ENCODE results near the gene BMP8A. TPM values are rescaled to one million over a fixed set of nuclear protein-coding genes. Genes with fewer than 3 reads are reported as not detected.

Gene BMP8A
- polyA plus RNA-seq, 1 donor (not counting 4 experiments of a cell fraction or from before 2014, with no cell fraction given): not detected

DNA sequence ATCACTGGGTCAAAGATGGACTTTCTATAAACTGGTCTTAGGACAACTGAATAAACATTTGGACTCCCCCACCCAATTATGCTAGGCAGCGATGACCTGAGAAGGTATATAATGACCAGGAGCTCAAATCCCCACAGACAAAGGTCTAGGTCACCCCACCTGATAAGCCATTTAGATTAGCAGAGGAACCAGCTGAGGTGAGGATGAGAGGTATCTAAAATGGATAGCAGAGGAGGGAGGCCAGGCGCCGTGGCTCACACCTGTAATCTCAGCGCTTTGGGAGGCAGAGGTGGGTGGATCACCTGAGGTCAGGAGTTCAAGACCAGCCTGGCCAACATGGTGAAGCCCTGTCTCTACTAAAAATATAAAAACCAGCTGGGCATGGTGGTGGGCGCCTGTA is 51.5 kb downstream of the BMP8A start:
- FAIRE-seq (no peak), DNase-seq (ENCODE audit: low read depth, low spot score) (no peak)
- Histone ChIP-seq H4K20me1 (ENCODE audit: control insufficient read depth, extremely low read depth, insufficient read depth, low read length) (no peaks in the 10 kb centered on the region), H3K36me3 (ENCODE audit: control insufficient read depth in 2 of 2, extremely low read depth in 1 of 2, insufficient read depth in 2 of 2, low read length in 2 of 2) (peaks cover 21 to 24% of the 10 kb centered on the region in 2 experiments), H3K9me3 (ENCODE audit: control insufficient read depth, low read depth, low read length) (no peaks in the 10 kb centered on the region), H3K27me3 (ENCODE audit: control insufficient read depth, extremely low read depth, insufficient read depth, low read length) (no peaks in the 10 kb centered on the region), H3K4me3 (ENCODE audit: control insufficient read depth in 2 of 3, extremely low read depth in 1 of 3, insufficient read depth in 2 of 3, low read depth in 1 of 3, low read length in 3 of 3) (no peak overlapping the region), H3K27ac (ENCODE audit: control insufficient read depth, insufficient read depth, low read length) (no peak overlapping the region), H3K79me2 (ENCODE audit: control insufficient read depth, insufficient read depth, low read length) (no peaks in the 10 kb centered on the region), H3K9ac (ENCODE audit: control insufficient read depth, extremely low read depth, insufficient read depth, low read length) (no peak overlapping the region), H3K9me1 (ENCODE audit: control insufficient read depth, extremely low read depth, insufficient read depth, low read length) (no peaks in the 10 kb centered on the region), H3K4me1 (ENCODE audit: control insufficient read depth, extremely low read depth, insufficient read depth, low read length) (no peaks in the 10 kb centered on the region), H3K4me2 (ENCODE audit: control insufficient read depth, extremely low read depth, insufficient read depth, low read depth, low read length) (no peak overlapping the region), H2AFZ (ENCODE audit: control insufficient read depth, low read length) (no peak overlapping the region)
- dilution Hi-C loops (cut with MboI; ENCODE audit: extremely low pct_ligation_motif_present, low sequenced_read_pairs): no loop called here
- TF ChIP-seq, protein P1, sequence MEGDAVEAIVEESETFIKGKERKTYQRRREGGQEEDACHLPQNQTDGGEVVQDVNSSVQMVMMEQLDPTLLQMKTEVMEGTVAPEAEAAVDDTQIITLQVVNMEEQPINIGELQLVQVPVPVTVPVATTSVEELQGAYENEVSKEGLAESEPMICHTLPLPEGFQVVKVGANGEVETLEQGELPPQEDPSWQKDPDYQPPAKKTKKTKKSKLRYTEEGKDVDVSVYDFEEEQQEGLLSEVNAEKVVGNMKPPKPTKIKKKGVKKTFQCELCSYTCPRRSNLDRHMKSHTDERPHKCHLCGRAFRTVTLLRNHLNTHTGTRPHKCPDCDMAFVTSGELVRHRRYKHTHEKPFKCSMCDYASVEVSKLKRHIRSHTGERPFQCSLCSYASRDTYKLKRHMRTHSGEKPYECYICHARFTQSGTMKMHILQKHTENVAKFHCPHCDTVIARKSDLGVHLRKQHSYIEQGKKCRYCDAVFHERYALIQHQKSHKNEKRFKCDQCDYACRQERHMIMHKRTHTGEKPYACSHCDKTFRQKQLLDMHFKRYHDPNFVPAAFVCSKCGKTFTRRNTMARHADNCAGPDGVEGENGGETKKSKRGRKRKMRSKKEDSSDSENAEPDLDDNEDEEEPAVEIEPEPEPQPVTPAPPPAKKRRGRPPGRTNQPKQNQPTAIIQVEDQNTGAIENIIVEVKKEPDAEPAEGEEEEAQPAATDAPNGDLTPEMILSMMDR (optimal IDR thresholded peaks at IDR 0.05 in 1 of 3, IDR thresholded peaks at IDR 0.05 in 1 of 3, conservative IDR thresholded peaks at IDR 0.05 in 1 of 3; ENCODE audit: extremely low read depth in 1 of 3, insufficient read depth in 2 of 3, low read length in 3 of 3): no peak
- no peak for TF ChIP-seq EZH2 (IDR thresholded peaks at IDR 0.05; ENCODE audit: low read length)

DNA sequence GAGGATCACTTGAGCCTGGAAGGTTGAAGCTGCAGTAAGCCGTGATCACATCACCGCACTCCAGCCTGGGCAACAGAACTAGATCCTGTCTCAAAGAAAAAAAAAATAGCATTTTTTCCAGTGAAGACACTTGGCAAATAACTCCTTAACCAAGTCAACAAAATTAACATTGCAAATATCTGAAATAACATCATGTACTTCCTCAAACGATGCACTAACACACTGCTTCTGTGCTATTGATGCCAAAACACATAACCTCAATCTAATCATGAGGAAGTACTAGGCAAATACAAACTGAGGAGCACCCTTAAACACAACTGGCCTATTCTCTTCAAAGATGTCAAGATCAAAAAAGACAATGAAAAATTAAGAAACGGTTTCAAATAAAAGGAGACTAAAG is 52.9 kb downstream of the BMP8A start:
- no peak for FAIRE-seq
- H3K36me3 ChIP-seq (ENCODE audit: control insufficient read depth in 2 of 2, extremely low read depth in 1 of 2, insufficient read depth in 2 of 2, low read length in 2 of 2): peaks cover 12 to 28% of the 10 kb centered on the region in 2 experiments
- H3K27ac ChIP-seq (ENCODE audit: control insufficient read depth, insufficient read depth, low read length): no peak overlapping the region

More for the DNA sequence above, 52.9 kb downstream of the BMP8A start:
- Histone ChIP-seq H4K20me1 (ENCODE audit: control insufficient read depth, extremely low read depth, insufficient read depth, low read length) (no peaks in the 10 kb centered on the region), H3K4me3 (ENCODE audit: control insufficient read depth in 2 of 3, extremely low read depth in 1 of 3, insufficient read depth in 2 of 3, low read depth in 1 of 3, low read length in 3 of 3) (no peak overlapping the region), H3K79me2 (ENCODE audit: control insufficient read depth, insufficient read depth, low read length) (no peaks in the 10 kb centered on the region), H3K27me3 (ENCODE audit: control insufficient read depth, extremely low read depth, insufficient read depth, low read length) (no peaks in the 10 kb centered on the region), H3K4me1 (ENCODE audit: control insufficient read depth, extremely low read depth, insufficient read depth, low read length) (no peaks in the 10 kb centered on the region), H3K9ac (ENCODE audit: control insufficient read depth, extremely low read depth, insufficient read depth, low read length) (no peak overlapping the region), H3K9me1 (ENCODE audit: control insufficient read depth, extremely low read depth, insufficient read depth, low read length) (no peaks in the 10 kb centered on the region), H3K9me3 (ENCODE audit: control insufficient read depth, low read depth, low read length) (no peaks in the 10 kb centered on the region), H2AFZ (ENCODE audit: control insufficient read depth, low read length) (no peak overlapping the region), H3K4me2 (ENCODE audit: control insufficient read depth, extremely low read depth, insufficient read depth, low read depth, low read length) (no peak overlapping the region)
- dilution Hi-C loops (cut with MboI; ENCODE audit: extremely low pct_ligation_motif_present, low sequenced_read_pairs): no loop called here
- DNase-seq (ENCODE audit: low read depth, low spot score): no peak
- TF ChIP-seq, protein P1 (optimal IDR thresholded peaks at IDR 0.05 in 1 of 3, IDR thresholded peaks at IDR 0.05 in 1 of 3, conservative IDR thresholded peaks at IDR 0.05 in 1 of 3; ENCODE audit: extremely low read depth in 1 of 3, insufficient read depth in 2 of 3, low read length in 3 of 3): no peak
- no peak for TF ChIP-seq EZH2 (IDR thresholded peaks at IDR 0.05; ENCODE audit: low read length)

Data from keratinocyte (primary cell).